Activated T-helper 2 cell treated with anti-CD3 and anti-CD28 coated beads, Interferon-gamma antibody, Interleukin-2, Interleukin-4, amounts not matched to agents 10 μg/mL and 5 μg/mL and 100 μg/mL, durations not matched to agents 14 hours and 24 hours and 36 hours (primary cell): ENCODE results near the gene CLCN4. TPM values are rescaled to one million over a fixed set of nuclear protein-coding genes. Genes with fewer than 3 reads are reported as not detected.

Source experiments
- DNase-seq: peaks from one replicate; pipeline ENCODE4 v3.0.0; 2021; ENCODE audit warnings: low spot score
- H3K27ac Mint-ChIP-seq: one replicate; pipeline ENCODE4 v1.8.0; 2021; ENCODE audit warnings: mixed read lengths
- H3K27me3 Mint-ChIP-seq: one replicate; pipeline ENCODE4 v1.8.0; 2021; ENCODE audit warnings: low read depth, mixed read lengths
- H3K36me3 Mint-ChIP-seq: one replicate; pipeline ENCODE4 v1.8.0; 2021; ENCODE audit warnings: low read depth, mixed read lengths
- H3K4me1 Mint-ChIP-seq: one replicate; pipeline ENCODE4 v1.8.0; 2021; ENCODE audit warnings: low read depth, mixed read lengths
- H3K4me3 Mint-ChIP-seq: one replicate; pipeline ENCODE4 v1.8.0; 2021; ENCODE audit warnings: low read depth, mild to moderate bottlenecking, moderate library complexity, mixed read lengths
- H3K9me3 Mint-ChIP-seq: one replicate; pipeline ENCODE4 v1.8.0; 2021; ENCODE audit warnings: mixed read lengths
- intact Hi-C: fragments of 100-400 bp; cut with micrococcal nuclease; formaldehyde crosslinking; loops from one replicate; pipeline ENCODE4 v1.15.1; 2023
- total RNA-seq: library from RNA; stranded (reverse); gene quantifications from 2 replicates; pipeline ENCODE4 v1.2.3, GENCODE V29; 2022

The CLCN4 gene
- total RNA-seq, 1 donor from 2014 or later = 0.16 TPM

- no peaks in the 10 kb centered on the region for H3K27me3 Mint-ChIP-seq
- intact Hi-C loops = loop anchor here (1.0 to 5.0 kb wide), 5 partner anchors 21 to 245 kb away; no protein-coding TSS in a partner anchor
- H3K27ac Mint-ChIP-seq = peak overlapping the region; percentile 6
- DNase-seq = peak; percentile 48
- no peak overlapping the region for H3K4me3 Mint-ChIP-seq
- peaks cover 13% of the 10 kb centered on the region for H3K4me1 Mint-ChIP-seq
- peaks cover 36% of the 10 kb centered on the region for H3K36me3 Mint-ChIP-seq
- H3K9me3 Mint-ChIP-seq = no peaks in the 10 kb centered on the region
These were observed 37.3 kb upstream of the CLCN4 start for GRCh38 chrX:10119399-10119990.

- Mint-ChIP-seq H3K27ac (no peak overlapping the region), H3K27me3 (no peaks in the 10 kb centered on the region), H3K4me3 (no peak overlapping the region), H3K36me3 (peaks cover 36% of the 10 kb centered on the region), H3K9me3 (no peaks in the 10 kb centered on the region), H3K4me1 (peaks cover 13% of the 10 kb centered on the region)
- no peak for DNase-seq
- intact Hi-C loops = no loop called here
These were observed 36.4 kb upstream of the CLCN4 start for GRCh38 chrX:10120331-10120730.

- no peaks in the 10 kb centered on the region for H3K9me3 Mint-ChIP-seq
- H3K4me1 Mint-ChIP-seq = peaks cover 13% of the 10 kb centered on the region
- peaks cover 36% of the 10 kb centered on the region for H3K36me3 Mint-ChIP-seq
These were observed 35.9 kb upstream of the CLCN4 start for GRCh38 chrX:10120828-10121227.

GRCh38 chrX:10121787-10122186 lies 35.0 kb upstream of the CLCN4 start:
- intact Hi-C loops = no loop called here
- Mint-ChIP-seq H3K4me1 (peaks cover 10% of the 10 kb centered on the region), H3K27me3 (no peaks in the 10 kb centered on the region), H3K4me3 (no peak overlapping the region), H3K27ac (no peak overlapping the region), H3K36me3 (peaks cover 28% of the 10 kb centered on the region), H3K9me3 (no peaks in the 10 kb centered on the region)
- DNase-seq = no peak

More at GRCh38 chrX:10120828-10121227, 35.9 kb upstream of the CLCN4 start:
- intact Hi-C loops = no loop called here
- Mint-ChIP-seq H3K27me3 (no peaks in the 10 kb centered on the region), H3K27ac (no peak overlapping the region), H3K4me3 (no peak overlapping the region)
- DNase-seq = no peak

GRCh38 chrX:10124506-10125247 lies 32.1 kb upstream of the CLCN4 start:
- Mint-ChIP-seq H3K4me3 (no peak overlapping the region), H3K27me3 (no peaks in the 10 kb centered on the region), H3K4me1 (no peaks in the 10 kb centered on the region), H3K9me3 (no peaks in the 10 kb centered on the region), H3K36me3 (peaks cover 13% of the 10 kb centered on the region), H3K27ac (no peak overlapping the region)
- DNase-seq = no peak
- intact Hi-C loops = no loop called here

- H3K27me3 Mint-ChIP-seq = no peaks in the 10 kb centered on the region
- intact Hi-C loops = no loop called here
- H3K27ac Mint-ChIP-seq = no peak overlapping the region
- H3K9me3 Mint-ChIP-seq = no peaks in the 10 kb centered on the region
- H3K36me3 Mint-ChIP-seq = peaks cover 13% of the 10 kb centered on the region
- no peak overlapping the region for H3K4me3 Mint-ChIP-seq
- H3K4me1 Mint-ChIP-seq = no peaks in the 10 kb centered on the region
- DNase-seq = no peak
These were observed 31.5 kb upstream of the CLCN4 start for GRCh38 chrX:10125248-10125615.

- DNase-seq = no peak
- Mint-ChIP-seq H3K27me3 (no peaks in the 10 kb centered on the region), H3K36me3 (peaks cover 8% of the 10 kb centered on the region), H3K9me3 (no peaks in the 10 kb centered on the region), H3K27ac (no peak overlapping the region), H3K4me3 (no peak overlapping the region), H3K4me1 (no peaks in the 10 kb centered on the region)
- intact Hi-C loops = no loop called here
These were observed 30.7 kb upstream of the CLCN4 start for GRCh38 chrX:10126044-10126443.

GRCh38 chrX:10126834-10127233 lies 29.9 kb upstream of the CLCN4 start:
- no peak for DNase-seq
- no peak overlapping the region for H3K4me3 Mint-ChIP-seq
- H3K27me3 Mint-ChIP-seq = no peaks in the 10 kb centered on the region
- no peaks in the 10 kb centered on the region for H3K9me3 Mint-ChIP-seq
- no peak overlapping the region for H3K27ac Mint-ChIP-seq
- intact Hi-C loops = no loop called here
- peaks cover 3% of the 10 kb centered on the region for H3K36me3 Mint-ChIP-seq
- no peaks in the 10 kb centered on the region for H3K4me1 Mint-ChIP-seq

GRCh38 chrX:10128386-10128785 lies 28.4 kb upstream of the CLCN4 start:
- no peak for DNase-seq
- Mint-ChIP-seq H3K27me3 (no peaks in the 10 kb centered on the region), H3K4me1 (no peaks in the 10 kb centered on the region), H3K4me3 (no peak overlapping the region), H3K9me3 (no peaks in the 10 kb centered on the region), H3K27ac (no peak overlapping the region), H3K36me3 (peaks cover 3% of the 10 kb centered on the region)
- intact Hi-C loops = no loop called here

- no peak for DNase-seq
- H3K27me3 Mint-ChIP-seq = no peaks in the 10 kb centered on the region
- no peaks in the 10 kb centered on the region for H3K4me1 Mint-ChIP-seq
- intact Hi-C loops = no loop called here
- no peak overlapping the region for H3K27ac Mint-ChIP-seq
- no peak overlapping the region for H3K4me3 Mint-ChIP-seq
- H3K9me3 Mint-ChIP-seq = no peaks in the 10 kb centered on the region
- peaks cover 6% of the 10 kb centered on the region for H3K36me3 Mint-ChIP-seq
These were observed 27.5 kb upstream of the CLCN4 start for GRCh38 chrX:10129229-10129628.

- DNase-seq = no peak
- intact Hi-C loops = no loop called here
- Mint-ChIP-seq H3K4me1 (no peaks in the 10 kb centered on the region), H3K9me3 (no peaks in the 10 kb centered on the region), H3K36me3 (peaks cover 11% of the 10 kb centered on the region), H3K27me3 (no peaks in the 10 kb centered on the region), H3K27ac (no peak overlapping the region), H3K4me3 (no peak overlapping the region)
These were observed 26.4 kb upstream of the CLCN4 start for GRCh38 chrX:10130354-10130753.

GRCh38 chrX:10133980-10134676 lies 22.6 kb upstream of the CLCN4 start:
- Mint-ChIP-seq H3K27ac (no peak overlapping the region), H3K27me3 (no peaks in the 10 kb centered on the region), H3K4me1 (no peaks in the 10 kb centered on the region)

GRCh38 chrX:10134921-10135320 lies 21.9 kb upstream of the CLCN4 start:
- Mint-ChIP-seq H3K27ac (no peak overlapping the region), H3K4me1 (no peaks in the 10 kb centered on the region), H3K36me3 (peaks cover 15% of the 10 kb centered on the region), H3K9me3 (no peaks in the 10 kb centered on the region), H3K27me3 (no peaks in the 10 kb centered on the region), H3K4me3 (no peak overlapping the region)
- intact Hi-C loops = no loop called here
- DNase-seq = no peak

More at GRCh38 chrX:10133980-10134676, 22.6 kb upstream of the CLCN4 start:
- Mint-ChIP-seq H3K36me3 (peaks cover 18% of the 10 kb centered on the region), H3K9me3 (no peaks in the 10 kb centered on the region), H3K4me3 (no peak overlapping the region)
- intact Hi-C loops = no loop called here
- no peak for DNase-seq
